Mesodermal cell (in vitro differentiated cells): ENCODE data around the gene CRK.

Experiments
- H3K27ac ChIP-seq: 2 replicates; pipeline ENCODE4 v1.7.0; 2013; ENCODE audit warnings: mild to moderate bottlenecking, low read depth, low read length, moderate library complexity; ENCODE audit not compliant: severe bottlenecking
- H3K36me3 ChIP-seq: 2 replicates; pipeline ENCODE4 v1.7.1; 2013; ENCODE audit warnings: mild to moderate bottlenecking, low read length, moderate library complexity; ENCODE audit not compliant: control insufficient read depth, insufficient read depth
- H3K4me1 ChIP-seq: one replicate; pipeline ENCODE4 v1.7.1; 2013; ENCODE audit warnings: mild to moderate bottlenecking, low read length; ENCODE audit not compliant: insufficient read depth, control insufficient read depth, poor library complexity, severe bottlenecking
- H3K4me3 ChIP-seq: 2 replicates; pipeline ENCODE4 v1.7.0; 2013; ENCODE audit warnings: low read length, control low read depth, mild to moderate bottlenecking; ENCODE audit not compliant: insufficient read depth, poor library complexity, severe bottlenecking; ENCODE audit errors: extremely low read depth
- H3K9me3 ChIP-seq: 2 replicates; pipeline ENCODE4 v1.7.1; 2013; ENCODE audit warnings: mild to moderate bottlenecking, low read length, moderate library complexity; ENCODE audit not compliant: control insufficient read depth
- WGBS, 2 experiments: methylation state at CpG; one replicate each; pipeline ENCODE4 v1.1.5; 2013; ENCODE audit warnings: missing lambda C conversion rate in 2 of 2; ENCODE audit not compliant: insufficient coverage in 2 of 2; 5-methylcytosine and 5-hydroxymethylcytosine counted together

Gene CRK

DNA sequence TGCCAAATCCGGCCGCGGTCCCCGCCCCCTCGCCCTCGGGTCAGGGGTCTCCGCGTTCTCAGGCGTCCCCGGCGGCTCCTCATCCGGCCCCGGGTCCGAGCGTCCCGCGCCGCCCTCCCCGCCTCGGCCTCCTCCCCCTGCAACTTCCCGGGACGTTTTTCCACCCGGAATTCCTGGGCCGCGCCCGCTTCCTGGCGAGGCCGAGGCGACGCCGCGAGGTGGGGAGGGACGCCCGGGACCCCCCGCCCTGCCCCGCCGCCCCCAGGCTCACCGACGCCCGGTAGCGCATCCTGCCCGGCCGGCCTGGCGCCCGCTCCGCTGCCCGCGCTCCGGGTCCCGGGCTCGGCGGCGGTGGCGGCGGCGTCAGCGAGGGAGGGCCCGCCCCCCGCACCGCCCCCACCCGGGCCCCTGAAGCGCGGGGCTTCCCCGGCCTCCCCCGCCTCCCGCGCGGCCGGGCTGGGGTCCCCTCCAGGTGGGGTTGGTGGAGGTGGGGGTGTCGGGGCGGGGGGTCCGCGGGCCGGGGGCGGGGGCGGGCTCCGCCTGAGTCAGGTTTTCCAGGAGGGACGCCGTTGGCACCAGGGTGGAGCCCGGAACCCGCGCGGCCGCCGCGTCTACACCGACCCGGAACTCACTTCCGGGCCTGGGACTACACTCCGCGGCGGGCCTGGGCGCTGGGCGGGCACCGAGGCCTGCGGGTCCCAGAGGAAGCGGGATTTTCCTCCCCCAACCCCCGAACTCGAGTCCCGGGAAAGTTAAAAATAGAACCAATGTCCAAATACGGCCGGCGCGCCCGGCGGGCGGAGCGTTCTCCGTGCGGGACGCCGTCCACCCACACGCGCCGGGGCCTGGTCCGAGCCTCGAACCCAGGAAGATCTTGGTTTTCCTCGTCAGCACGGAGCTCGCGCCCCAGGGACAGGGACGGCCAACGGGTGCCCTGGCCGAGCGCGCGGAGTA is 29.7 kb upstream of the CRK start:
- H3K27ac ChIP-seq: peak overlapping the region; percentile 82
- H3K9me3 ChIP-seq: no peaks in the 10 kb centered on the region
- peaks cover 30% of the 10 kb centered on the region for H3K4me1 ChIP-seq
- H3K36me3 ChIP-seq: peaks cover 34% of the 10 kb centered on the region
- 5 to 9% methylated on average over 60 to 70 of the region's 127 CpGs for WGBS, 2 experiments
- H3K4me3 ChIP-seq: peak overlapping the region; percentile 44

DNA sequence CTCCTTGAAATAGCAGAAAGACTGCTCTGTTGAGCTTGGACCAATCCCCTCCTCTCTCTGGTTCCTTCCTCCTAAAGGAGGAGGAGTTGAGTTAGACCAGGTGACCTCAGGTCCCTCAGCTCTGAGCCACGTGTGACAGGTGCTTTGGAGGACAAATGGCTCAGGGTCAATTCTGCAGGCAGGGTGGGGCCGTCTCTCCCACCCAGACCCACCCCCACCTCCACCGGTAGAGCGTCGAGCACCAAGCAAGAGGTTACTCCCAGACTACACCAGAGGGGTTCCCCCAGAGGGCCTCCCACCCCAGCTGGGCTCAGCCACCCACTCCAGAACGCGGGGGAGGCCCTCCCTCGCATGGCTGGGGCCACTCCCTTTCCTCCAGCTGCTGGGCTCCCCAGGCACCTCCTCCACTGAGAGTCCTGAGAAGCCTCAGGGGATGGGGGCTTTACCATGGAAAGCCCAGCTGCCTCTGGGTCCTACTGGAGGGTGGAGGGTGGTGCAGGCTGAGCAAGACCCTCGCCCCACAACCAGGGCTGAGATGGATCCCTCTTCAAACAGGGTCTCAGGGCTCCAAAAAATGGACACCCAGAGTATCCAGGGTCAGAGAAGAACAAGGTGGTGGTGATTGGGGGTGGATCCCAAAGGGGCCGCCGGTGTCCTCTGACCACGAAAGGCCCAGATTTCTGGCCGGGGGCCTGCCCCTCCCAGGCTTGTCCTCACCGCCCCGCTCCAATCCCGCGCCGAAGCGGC is 28.8 kb upstream of the CRK start:
- Histone ChIP-seq H3K9me3 (no peaks in the 10 kb centered on the region), H3K36me3 (peaks cover 41% of the 10 kb centered on the region), H3K27ac (peak overlapping the region; percentile 77), H3K4me3 (peak overlapping the region; percentile 44), H3K4me1 (peaks cover 30% of the 10 kb centered on the region)
- WGBS, 2 experiments: 3 to 16% methylated on average over 9 to 10 of the region's 19 CpGs

DNA sequence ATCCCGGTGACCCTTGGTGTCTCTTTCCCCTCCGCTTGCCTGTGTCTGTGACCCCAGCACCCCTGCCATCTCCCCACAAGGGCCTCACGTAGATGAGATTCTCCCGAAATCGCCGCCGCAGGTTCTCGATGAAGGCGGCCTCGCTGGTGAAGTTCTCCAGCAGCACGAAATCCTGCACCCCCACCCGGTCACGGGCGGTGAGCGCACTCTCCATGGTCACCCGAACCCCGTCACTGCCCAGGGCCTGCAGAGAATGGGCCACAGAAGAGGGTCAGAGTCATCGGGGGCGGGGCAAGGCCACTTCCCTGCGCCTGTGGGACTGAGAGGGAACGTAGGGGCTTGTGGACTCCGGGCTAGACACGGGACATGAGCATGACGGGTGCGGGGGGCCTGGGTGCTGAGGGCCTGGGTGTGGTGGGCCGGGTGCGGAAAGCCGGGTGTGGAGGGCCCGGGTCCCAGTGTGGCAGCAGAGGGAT is 28.1 kb upstream of the CRK start:
- Histone ChIP-seq H3K9me3 (no peaks in the 10 kb centered on the region), H3K4me1 (peaks cover 25% of the 10 kb centered on the region), H3K27ac (no peak overlapping the region), H3K36me3 (peaks cover 46% of the 10 kb centered on the region), H3K4me3 (no peak overlapping the region)
- 92 to 93% methylated on average over 23 of the region's 29 CpGs for WGBS, 2 experiments

GRCh38 chr17:1482680-1483079 is 26.6 kb upstream of the CRK start:
- Histone ChIP-seq H3K9me3 (no peaks in the 10 kb centered on the region), H3K27ac (no peak overlapping the region), H3K4me1 (peaks cover 15% of the 10 kb centered on the region), H3K4me3 (no peak overlapping the region), H3K36me3 (peaks cover 60% of the 10 kb centered on the region)
- WGBS, 2 experiments: 87 to 90% methylated on average over 15 to 19 of the region's 20 CpGs

GRCh38 chr17:1481736-1482135 is 25.7 kb upstream of the CRK start:
- WGBS, 2 experiments: 89 to 94% methylated on average over 9 to 10 of the region's 11 CpGs
- H3K4me3 ChIP-seq: no peak overlapping the region
- H3K27ac ChIP-seq: no peak overlapping the region
- peaks cover 69% of the 10 kb centered on the region for H3K36me3 ChIP-seq
- peaks cover 15% of the 10 kb centered on the region for H3K4me1 ChIP-seq
- H3K9me3 ChIP-seq: no peaks in the 10 kb centered on the region

DNA sequence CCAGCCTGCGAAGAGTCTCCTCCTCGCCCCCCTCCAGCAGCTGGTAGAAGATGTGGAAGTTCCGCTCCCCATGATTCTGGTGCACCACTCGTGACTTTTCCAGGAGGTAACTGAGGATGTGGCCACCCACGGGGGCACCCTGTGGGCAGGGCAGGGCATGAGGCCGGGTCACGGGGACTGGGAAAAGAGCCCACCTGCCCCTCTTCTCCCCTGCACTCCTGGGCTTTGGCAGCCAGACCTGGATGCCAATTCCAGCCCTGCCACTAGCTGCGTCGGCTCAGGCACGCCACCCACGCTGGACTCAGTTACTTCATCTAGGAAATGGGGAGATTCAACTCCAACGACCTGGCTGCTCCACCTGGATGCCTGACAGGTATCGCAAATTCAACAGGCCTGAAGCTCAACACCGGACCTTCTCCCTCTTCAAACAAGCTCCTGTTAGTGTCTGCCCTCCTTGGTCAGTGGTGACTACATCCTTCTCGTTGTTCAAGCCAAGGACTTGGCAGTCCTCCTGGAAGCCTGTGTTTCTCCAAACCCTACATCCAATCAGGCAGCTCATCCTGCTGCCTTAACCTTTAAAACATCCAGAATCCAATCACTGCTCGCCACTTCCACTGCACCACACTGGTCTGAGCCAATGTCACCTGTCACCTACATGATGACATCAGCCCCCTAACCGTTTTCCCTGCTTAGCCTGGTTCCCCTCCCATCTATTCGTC is 24.9 kb upstream of the CRK start:
- Histone ChIP-seq H3K27ac (no peak overlapping the region), H3K4me1 (peaks cover 15% of the 10 kb centered on the region), H3K36me3 (peaks cover 76% of the 10 kb centered on the region), H3K4me3 (no peak overlapping the region), H3K9me3 (no peaks in the 10 kb centered on the region)
- WGBS, 2 experiments: 96% methylated on average over 16 to 18 of the region's 18 CpGs

DNA sequence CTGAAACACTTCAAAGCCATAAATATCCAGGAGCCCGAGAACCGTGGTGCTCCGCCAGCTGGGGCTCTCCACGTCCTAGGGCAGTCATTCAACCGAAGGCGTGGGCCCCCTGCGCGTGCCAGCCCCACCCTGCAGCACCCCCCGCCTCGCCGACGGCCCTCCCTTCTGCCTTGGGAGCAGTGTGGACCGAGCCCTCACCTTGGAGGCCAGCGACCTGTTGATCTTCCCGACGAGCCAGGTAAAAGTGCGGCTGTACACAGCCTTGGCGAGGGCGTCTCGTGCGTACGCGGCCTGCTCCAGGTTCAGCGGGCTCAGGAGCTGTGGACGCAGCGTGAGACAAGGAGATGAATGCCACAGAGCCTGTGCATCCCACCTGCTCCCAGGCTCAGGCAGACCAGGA is 22.4 kb upstream of the CRK start:
- no peak overlapping the region for H3K27ac ChIP-seq
- no peak overlapping the region for H3K4me3 ChIP-seq
- peaks cover 85% of the 10 kb centered on the region for H3K36me3 ChIP-seq
- H3K4me1 ChIP-seq: peaks cover 11% of the 10 kb centered on the region
- 94 to 96% methylated on average over 25 to 26 of the region's 26 CpGs for WGBS, 2 experiments
- no peaks in the 10 kb centered on the region for H3K9me3 ChIP-seq

- Histone ChIP-seq H3K4me1 (peaks cover 3% of the 10 kb centered on the region), H3K36me3 (peaks cover 86% of the 10 kb centered on the region), H3K9me3 (no peaks in the 10 kb centered on the region), H3K27ac (no peak overlapping the region), H3K4me3 (no peak overlapping the region)
- WGBS, 2 experiments: 95 to 96% methylated on average over 15 of the region's 15 CpGs
Observed at GRCh38 chr17:1475321-1475854, 19.4 kb upstream of the CRK start.

DNA sequence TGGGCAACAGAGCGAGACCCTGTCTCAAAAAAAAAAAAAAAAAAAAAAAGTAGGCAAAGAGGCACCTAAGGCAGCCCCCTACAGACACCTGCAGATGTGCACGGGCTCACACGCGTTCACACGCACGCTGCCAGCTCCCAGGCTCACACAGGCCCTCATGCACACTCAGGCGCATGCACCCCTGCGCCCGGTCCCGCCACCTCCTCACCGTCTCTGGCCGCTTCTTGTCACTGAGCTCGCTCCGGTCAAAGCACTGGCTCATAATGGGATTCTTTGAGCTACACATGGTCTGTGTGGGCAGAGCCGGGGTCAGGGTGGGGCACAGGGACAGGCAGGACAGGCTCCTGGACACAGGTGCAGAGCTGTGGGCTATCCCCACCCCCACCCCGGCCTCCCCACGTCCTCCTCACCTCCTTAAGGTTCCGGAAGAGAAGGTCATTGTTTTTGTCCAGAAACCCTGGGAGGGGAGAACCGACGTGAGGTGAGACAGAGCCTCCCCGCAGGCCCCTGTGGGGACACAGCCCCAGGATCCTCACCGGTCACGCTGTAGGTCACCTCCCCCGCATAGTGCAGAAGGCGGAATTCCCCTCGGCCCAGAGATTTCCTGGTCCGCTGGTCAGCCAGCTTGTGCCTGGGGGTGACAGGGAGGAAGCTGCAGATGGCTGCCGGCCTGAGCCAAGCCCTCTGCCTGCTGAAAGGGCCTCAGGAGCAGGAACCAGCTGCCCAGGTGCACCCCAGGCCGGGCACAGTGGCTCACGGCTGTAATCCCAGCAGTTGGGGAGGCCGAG is 18.6 kb upstream of the CRK start:
- Histone ChIP-seq H3K9me3 (no peaks in the 10 kb centered on the region), H3K4me1 (peaks cover 3% of the 10 kb centered on the region), H3K36me3 (peaks cover 87% of the 10 kb centered on the region), H3K4me3 (no peak overlapping the region), H3K27ac (no peak overlapping the region)
- 88 to 94% methylated on average over 25 to 28 of the region's 31 CpGs for WGBS, 2 experiments
